Ishikawa (cell line): ENCODE data around the gene CSNK1G1.

Experiments
- CEBPB ChIP-seq: IDR thresholded peaks from 2 replicates; pipeline ENCODE4 v1.6.1; 2012
- EP300 ChIP-seq: IDR thresholded peaks from 2 replicates; pipeline ENCODE4 v1.6.1; 2012; ENCODE audit warnings: borderline replicate concordance
- TAF1 ChIP-seq: IDR thresholded peaks from 2 replicates; pipeline ENCODE4 v1.6.1; 2012; ENCODE audit warnings: low read depth, mild to moderate bottlenecking
- TEAD4 ChIP-seq: IDR thresholded peaks from 2 replicates; pipeline ENCODE4 v1.6.1; 2012
- TF ChIP-seq, protein P1 (sequence below): IDR thresholded peaks from 2 replicates; pipeline ENCODE4 v1.6.1; 2012

GRCh38 chr15:64155802-64156651 lies 199.9 kb downstream of the CSNK1G1 start:
- no peak for TF ChIP-seq TAF1
- no peak for TF ChIP-seq CEBPB
- TF ChIP-seq, protein P1, sequence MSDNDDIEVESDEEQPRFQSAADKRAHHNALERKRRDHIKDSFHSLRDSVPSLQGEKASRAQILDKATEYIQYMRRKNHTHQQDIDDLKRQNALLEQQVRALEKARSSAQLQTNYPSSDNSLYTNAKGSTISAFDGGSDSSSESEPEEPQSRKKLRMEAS: no peak
- no peak for TF ChIP-seq EP300
- no peak for TF ChIP-seq TEAD4
